Activated T-cell treated with anti-CD3 and anti-CD28 coated beads, Interleukin-2, amount 50 U/mL, for 1 hour (primary cell): Measurements from ENCODE around the gene RGPD6.
"Not testable (repeated sequence)": the region's sequence is repeated elsewhere in the genome, so short reads cannot be mapped to it uniquely, and the experiment has no call there.

ENCODE experiments used
- DNase-seq: peaks from one replicate; pipeline ENCODE4 v3.0.0-alpha.2; 2020

The RGPD6 gene

DNA sequence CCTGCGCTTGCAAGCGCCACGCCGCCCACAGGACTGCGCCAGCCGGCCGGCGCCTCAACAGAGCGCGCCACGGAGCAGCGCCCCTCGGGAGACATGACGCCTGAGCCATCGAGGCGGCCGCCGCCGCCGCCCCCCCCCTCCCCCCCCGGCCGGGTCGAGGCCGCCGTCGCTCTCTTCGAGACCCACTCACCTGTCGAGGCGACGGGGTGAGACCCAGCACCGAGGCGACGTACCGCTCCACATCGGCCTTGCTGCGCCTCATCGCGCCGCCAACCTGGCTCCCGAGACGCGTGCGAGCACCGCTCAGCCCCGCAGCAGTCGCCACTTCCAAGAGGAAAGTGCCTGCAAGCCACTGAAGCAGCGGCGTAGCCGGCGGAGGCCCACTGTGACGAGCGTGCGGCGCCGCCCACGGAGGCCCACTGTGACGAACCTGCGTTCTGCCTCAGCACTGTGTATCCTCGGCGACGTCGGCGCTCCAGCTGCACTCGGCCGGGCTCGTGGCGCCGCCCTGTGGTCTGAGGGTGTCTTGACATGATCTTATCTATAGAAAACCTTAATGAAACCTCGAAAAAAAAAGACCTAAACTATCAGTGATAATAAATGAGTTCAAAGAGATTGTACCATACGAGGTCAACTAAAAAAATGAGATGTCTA lies at the start of gene RGPD6:
Gene RGPD6 (minus strand): TSS at position 460 of the 654 bp plus-strand sequence. CDS start 198 bp downstream, at position 262.
- DNase-seq: not testable (repeated sequence)

DNA sequence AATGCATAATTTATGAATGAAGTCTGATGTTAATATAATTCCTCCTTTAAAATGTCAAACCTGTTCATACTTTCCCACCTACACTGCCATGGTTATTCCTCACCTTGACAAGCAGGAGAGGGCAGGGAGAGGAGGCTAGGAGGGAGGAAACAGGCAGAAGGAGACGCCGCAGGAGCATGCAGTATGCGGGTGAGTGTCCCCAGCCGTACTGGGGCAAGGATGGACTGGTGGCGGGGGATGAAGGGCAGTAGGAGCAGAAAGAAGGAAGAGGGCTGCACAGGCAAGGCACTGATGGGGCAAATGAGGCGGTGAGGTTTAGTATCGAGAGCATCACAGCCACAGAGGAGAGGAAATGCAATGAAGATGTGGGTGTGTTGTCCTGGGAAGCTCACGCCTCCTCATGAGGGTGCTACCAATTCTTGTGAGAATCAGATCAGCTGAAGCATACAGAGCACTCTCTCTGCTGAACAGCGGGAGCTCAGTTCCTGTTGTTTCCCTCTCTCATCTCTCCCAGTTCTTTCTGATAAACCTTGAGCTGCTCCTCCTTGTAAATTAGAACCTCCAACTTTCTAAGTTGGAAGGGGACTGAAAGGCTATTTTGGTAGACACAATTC lies 42.4 kb upstream of the RGPD6 start:
- not testable (repeated sequence) for DNase-seq

DNA sequence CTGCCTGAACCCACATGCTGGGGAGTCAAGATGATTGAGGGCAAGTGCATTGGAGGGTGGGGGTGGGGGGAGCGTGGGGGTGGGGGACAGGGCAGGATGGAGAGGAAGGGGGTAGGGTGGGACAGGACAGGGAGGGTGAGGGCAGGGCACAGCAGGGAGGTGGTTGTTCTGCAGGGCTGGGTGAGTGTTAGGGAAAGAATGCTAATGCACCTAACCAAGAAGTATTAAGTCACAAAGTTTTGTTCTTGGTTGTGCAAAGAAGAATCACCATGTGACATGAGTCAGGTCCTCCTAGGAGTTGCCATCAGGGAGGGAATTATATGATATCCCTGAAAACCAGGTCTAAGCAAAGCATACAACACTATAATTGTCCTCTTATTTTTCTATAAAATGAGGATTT lies 36.9 kb upstream of the RGPD6 start:
- DNase-seq: not testable (repeated sequence)

DNA sequence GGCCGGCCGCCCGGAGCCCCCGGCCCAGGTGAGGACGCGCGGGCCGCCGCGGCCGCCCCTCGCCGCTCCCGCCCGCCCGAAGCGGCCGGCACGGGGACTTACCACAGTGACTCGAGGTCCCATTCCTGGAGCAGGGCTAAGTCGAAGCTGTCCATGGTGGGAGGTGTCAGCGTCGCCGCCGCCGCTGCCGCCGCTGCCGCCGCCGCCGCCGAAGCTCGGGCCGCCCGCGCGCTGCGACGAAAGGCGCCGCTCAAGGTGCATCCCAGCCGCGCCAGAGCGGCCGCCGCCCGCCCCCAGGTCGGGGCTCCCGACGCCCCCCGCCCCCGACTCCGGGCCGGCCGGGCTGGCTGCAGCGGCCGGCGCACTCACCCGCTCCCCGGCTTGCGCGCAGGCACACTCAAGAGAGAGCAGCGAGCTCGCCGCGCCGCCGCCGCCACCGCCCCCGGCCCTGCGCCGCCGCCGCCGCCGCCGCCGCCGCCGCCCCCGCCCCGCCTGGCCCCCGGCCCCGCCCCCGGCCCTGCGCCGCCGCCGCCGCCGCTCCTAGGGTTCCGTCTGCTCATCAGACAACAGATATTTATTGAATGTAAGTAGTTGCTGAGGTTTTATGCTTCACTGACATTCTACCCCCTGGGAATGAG lies 33.7 kb upstream of the RGPD6 start:
- DNase-seq: peak; percentile 41

DNA sequence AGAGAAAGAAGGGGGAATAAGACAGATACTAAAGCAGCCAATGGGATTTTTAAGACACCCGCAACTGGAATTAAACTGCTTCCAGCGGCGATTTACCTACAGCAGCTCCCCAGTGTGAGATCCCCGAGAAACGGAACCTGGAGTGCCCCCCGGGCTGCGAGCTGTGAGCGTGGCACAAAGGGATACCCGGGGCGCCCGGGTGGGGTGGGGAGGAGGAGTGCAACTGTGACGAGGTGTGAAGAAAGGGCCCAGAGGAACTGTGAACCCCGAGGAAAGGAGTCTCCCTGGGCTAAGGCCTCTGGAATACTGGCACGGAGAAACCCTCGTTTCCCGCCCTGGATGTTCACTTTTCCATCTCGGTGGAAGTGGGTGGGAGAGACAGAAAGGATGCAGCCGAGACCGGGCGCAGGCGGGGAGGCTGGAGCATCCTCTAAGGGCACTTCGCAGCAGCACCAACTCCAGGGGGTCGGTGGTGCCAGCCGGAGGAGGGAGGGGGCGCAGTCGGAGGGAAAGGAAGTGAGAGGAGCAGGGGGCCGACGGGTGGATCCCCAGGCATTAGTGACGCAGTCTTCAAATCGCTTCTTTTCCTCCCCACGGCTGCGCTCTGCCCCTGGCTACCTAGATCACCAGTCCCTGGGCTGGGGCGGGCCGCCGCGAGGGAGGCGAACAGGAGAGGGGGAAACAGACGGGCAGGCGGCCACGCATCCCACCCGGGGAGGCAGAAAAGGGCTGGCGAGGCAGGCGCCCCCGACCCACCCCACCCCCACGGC lies 33.0 kb upstream of the RGPD6 start:
- peak; percentile 25 for DNase-seq

DNA sequence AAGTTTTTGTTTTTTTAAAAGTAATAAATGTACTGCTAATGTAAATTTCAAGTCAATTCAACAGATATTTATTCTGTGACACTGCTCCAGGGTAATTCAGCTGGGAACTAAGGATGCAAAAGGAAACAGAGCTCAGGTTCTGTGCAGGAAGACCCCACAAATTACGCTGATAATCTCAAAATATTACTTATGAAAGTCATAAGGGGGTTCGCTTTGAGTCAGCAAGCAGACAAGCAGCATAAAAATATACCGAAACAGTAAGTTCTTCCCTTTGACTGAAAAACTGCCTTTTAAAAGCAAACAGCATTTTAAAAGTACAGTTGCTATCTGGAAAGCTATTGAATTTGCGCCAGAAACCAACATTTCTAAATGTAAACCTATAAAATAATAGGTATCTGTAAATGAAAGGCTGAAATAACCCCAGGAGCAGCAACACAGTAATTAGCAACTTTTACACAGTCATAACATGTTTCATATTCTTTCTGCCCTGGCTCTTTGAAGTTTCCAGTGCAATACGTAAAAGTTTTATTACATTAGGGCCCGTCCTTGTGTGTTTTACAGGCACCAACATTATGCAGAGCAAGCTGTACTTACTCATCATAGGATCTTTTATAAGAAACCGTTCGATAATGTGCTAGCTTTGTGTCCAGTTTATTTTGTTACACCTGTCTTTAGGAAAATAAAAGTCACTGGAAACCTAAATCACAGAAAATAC lies 31.9 kb upstream of the RGPD6 start:
- not testable (repeated sequence) for DNase-seq

DNA sequence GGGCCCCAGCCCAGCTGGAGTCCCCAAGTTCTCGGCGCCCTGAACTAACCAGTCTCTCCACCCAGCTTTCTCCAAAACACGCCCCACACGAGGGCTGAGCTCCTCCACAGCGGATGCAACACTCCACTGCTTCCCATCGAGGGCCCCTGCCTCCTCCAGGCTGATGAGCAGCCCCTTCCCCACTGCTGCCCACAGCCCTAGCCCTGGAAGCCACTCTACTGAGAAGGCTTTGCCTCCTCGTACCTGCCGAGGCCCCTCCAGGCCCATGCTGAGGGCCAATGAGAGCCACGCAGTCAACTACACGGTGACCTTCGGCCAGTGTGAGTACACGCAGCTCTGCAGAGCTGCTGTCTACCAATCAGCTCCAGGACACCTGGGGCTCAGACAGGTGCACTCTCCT lies 28.0 kb upstream of the RGPD6 start:
- not testable (repeated sequence) for DNase-seq

DNA sequence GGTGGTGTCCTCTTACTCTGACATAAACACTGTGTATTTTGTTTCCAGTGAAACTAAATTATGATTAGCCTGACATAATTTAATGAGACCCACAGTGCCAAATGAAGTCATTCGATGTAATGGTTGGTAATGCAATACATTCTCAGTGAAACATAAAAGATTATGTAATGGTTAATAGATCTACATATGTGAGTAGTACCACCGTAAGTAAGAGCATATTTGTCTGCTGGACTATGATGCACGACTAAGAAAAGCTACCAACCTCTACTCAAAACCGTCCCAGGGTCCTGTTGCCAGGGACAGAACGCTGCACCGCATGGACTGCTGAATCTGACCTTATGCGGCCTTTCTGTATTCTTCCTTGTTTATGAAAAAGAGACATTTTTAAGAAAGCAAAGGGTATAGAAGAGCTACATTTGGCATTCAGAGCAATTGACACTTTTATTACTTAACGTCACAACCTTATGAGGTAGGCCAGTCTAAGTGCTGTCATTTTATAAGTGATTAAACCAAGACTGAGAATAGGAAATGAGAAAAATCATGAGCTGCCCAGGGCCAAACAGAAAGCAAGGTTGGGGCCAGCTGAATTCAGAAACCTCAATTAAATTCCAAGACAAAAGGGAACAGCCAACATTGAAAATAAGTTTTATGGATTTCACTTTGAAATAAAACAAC lies 27.0 kb upstream of the RGPD6 start:
- not testable (repeated sequence) for DNase-seq

DNA sequence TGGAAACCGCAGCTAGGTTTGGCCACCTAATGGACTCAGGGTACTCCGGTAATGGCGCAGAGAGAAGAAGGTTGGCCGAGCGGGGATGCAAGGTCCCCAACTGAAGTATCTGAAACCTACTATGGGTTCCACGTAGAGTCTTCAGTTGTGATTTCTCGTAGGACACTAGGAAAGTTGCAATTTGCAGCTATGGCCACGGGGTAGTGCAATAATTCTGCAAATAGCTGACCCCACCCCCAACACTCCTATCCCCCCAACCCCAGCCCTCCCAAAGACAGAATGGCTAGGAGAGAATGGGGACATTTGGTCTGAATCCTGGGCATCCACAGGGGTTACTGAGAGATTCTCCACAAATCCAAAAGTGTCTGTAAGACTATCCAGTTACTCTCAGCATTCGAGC lies 25.1 kb upstream of the RGPD6 start:
- DNase-seq: not testable (repeated sequence)

DNA sequence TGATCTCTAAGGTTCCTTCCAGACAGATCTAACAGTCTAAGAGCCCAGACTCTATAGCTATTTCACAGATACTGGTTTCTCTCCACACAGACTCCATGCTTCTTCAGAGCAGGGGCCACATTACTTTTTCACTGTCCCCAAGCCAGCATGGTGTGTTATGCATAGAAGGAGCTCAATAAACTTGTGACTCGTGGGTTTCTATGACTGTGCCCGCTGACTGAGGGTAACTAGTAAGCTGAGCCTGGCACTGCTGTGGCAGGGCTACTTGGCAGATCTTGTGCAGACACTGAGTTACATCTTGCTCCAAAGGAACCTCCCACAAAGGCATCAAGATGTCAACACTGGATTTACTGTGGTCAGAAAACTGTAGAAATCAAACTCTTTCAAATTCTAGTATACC lies 15.0 kb upstream of the RGPD6 start:
- DNase-seq: not testable (repeated sequence)

DNA sequence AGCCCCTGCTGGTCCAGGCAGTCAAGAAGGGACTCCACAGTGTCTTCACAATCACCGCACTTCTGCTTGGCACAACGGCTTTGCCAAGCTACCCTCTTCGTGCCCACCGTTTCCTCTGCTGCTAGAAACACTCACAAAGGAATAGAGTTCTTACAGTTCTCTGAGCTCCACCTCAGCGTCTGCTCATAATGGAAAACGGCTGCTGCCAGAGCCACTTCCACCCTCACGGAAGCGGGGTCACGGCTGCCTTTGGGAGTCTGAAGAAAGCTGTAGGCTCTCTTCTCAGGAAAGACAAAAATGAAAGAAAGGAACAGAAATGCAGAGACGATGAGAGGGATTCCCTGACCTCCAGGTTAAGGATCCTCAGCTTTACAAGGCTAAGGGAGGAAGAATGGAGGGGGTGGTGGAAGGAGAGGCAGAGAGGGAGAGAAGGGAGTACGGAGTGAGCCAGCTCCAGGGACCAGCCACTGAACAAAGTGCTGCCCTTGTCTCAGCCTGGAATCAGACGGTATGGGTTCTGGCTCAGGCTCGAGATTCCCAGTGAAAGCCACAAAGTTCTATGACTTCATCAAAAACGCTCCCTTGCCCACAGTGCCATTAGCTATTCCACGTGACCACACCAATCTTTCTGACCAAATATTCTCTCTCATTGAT lies 12.8 kb upstream of the RGPD6 start:
- DNase-seq: not testable (repeated sequence)

DNA sequence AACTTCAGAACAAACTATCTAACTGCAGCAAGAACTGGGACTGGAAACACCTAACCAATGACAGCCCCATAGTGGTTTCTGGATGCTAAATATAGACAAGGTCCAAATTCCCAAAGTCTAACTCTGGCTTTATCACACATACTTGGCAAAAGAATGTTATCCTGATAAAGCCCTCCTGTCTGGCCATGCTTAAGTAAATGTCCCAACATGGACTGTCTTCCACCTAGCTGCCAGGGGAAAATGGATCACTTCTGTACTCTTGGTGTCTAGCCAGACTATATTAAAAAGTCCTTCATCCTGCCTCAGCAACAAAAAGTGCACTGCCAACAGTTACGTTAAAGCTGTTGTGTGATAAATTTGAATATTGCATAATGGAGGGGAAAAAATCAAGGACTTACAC lies 11.5 kb upstream of the RGPD6 start:
- not testable (repeated sequence) for DNase-seq

DNA sequence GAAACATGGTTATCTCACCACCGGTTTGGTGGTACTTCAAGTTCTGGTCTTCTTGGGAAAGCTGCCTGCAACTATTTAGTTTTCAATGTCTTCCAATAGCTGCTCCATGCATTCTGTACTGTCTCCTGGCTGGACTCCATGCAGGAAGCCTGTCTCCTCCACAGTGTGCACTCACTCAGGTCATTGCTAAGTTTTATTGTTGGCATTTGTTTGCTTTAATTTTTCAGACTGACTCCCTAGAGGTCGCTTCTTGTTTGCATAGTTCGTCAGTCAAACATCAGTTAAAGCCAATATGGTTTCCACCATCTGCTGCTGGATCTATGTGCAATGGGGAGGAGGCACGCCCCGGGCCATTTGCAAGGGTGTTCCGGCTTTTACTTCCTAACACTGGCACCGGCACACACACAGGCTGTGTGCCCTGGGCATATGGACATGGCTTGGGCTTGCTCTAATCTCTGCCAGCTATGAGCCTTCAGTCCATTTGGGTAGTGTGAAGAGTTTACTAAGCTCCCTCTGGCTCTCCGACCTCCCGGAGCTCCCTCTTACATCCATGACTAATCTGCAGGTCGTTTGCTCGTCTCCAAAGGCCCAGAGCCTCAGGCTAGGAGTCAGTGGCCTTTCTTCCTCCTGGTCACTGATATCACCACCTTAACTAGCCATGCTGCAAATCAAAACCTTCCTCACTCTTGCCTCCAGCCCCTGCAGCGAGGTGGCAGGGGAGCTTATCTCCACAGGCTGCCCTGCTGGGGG lies 2.4 kb upstream of the RGPD6 start:
- DNase-seq: not testable (repeated sequence)

DNA sequence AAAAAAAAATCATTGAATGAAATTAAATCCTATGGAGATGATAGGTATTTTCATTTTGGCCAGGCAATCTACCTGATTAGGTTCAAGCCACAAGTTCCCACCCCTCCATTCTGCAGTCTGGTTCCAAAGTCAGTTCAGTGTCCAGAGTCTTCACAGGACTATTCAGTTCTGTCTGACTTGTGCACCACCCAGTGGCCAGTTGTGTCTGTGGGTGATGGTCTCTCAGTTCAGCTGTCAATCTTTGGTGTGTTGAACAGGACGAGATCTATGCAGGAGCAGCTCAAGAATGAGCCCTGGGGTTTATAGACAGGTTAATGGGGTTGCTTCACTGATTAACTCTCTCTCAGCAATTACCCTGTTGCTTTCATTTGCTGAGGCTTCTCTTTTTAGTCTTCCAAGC lies 1.4 kb upstream of the RGPD6 start:
- not testable (repeated sequence) for DNase-seq

DNA sequence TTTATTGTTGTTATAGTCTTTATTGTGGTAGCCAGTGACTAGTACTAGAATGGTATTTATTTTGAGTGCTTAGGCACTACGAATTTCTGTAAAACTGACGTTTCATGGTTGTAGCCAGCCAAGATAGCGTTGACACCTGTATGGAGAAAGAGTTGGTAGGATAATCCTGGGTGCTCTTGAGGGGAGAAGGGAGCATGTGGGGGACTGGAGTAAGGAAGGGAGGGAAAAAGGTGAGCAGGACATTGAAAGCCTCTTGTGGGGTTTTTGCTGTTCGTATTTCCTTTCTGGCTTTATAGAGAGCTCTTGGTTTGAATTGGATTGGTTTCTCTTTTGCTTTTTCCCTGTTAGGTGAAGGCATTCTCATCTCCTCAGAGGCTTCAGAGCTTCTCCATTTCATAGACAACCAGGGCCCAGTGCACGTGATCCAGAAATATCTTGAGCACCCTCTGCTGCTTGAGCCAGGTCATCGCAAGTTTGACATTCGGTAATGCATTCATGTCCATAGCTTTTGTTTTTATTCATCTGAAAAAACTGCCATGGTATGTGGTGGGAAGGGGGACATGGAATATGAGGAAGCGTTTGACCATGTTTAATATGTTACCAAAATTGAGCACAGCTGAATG lies 77.2 kb downstream of the RGPD6 start:
- DNase-seq: not testable (repeated sequence)

DNA sequence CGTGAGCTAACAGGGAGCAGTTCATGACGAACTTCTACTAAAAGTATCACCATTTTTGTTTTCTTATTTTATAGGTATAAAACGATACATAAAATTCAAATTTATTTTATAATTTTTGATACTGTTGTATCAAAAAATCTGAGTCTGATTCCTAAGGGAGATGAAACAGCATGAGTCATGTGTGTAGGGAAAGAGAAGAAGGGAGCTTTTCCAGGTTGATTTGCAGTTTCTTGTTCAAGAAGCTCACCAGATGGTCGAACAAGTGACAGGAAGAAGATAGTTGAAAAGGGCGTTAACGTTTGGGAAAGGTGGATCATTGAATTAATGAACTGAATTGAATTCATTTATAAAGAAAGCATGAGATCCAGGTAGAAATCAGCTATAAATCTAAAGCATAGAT lies 81.0 kb downstream of the RGPD6 start:
- DNase-seq: not testable (repeated sequence)

DNA sequence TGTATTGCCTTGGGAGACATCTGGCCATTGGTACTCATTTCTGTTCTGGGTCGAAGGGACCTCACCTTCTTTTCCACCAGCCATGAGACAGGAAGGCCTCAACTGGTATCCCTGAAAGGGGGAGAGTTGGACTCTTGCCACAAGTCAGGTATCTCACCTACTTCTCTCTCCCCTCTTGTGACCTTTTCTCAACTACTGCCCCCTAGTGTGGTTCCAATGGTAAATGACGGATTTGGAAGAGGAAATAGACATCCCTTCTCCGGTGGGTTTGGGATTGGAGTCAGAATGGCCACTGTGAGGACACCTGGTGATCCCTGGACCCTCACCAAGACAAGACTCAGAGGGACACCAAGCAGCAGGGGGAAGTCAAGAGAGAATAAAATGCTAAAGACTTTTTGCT lies 82.5 kb downstream of the RGPD6 start:
- not testable (repeated sequence) for DNase-seq

DNA sequence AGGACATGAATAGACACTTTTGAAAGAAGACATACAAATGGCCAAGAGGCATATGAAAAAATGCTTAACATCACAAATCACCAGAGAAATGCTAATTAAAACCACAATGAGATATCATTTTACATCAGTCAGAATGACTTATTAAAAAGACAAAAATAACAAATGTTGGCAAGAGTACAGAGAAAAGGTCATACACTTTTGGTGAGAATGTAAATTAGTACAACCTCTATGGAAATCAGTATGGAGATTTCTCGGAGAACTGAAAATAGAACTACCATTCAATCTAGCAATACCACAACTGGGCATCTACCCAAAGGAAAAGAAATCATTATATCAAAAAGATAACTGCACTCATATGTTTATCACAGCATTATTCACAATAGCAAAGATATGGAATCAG lies 88.0 kb downstream of the RGPD6 start:
- not testable (repeated sequence) for DNase-seq

DNA sequence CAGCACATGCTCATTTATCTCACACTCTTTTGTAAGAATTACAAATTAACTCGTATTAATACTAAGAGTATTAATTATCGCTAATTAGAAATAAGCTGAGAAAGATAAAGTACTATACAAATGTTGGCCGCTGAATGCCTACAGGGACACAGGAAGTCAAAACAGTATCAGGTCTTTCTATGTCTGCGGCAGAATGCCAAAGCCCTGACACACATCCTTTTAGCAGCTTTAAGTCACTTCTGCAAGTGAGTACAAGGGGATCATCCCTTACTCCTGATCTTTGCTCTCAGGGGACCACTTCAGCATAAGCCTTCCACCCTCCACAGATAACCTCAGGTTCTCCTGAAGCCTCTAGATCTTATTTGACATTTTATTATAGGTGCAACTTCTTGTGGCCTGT lies 94.3 kb downstream of the RGPD6 start:
- not testable (repeated sequence) for DNase-seq

DNA sequence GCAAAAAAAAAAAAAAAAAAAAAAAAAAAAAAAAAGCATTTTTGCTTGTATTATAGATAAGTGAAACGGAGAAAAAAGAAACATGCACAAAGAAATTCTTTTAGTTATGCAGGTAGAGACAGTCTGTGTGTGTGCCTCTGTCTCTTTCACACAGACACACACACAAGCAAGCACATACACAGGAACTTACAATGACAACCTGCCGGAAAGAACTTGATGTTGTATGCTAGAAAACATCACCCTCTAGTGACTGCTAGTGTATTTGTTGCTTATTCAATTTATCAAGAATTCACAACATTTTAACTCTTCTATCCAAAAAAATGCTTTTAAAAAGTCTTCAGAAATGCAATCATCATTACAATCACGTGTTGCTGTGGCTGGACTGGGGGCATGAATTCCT lies 95.8 kb downstream of the RGPD6 start:
- not testable (repeated sequence) for DNase-seq
